Neuronal stem cell (in vitro differentiated cells): ENCODE measurements around the gene MTHFD1L.
"Not testable (repeated sequence)": the region's sequence is repeated elsewhere in the genome, so short reads cannot be mapped to it uniquely, and the experiment has no call there.

Source experiments
- DNase-seq: peaks from one replicate; pipeline ENCODE4 v3.0.0-alpha.2; 2013; ENCODE audit warnings: low spot score
- H2AFZ ChIP-seq: one replicate; pipeline ENCODE4 v1.6.1; 2013; ENCODE audit warnings: mild to moderate bottlenecking, low read length, inconsistent platforms
- H2AK5ac ChIP-seq: 2 replicates; pipeline ENCODE4 v1.6.1; 2013; ENCODE audit warnings: low read depth, mild to moderate bottlenecking, inconsistent platforms, low read length, moderate library complexity, mixed read lengths
- H2BK120ac ChIP-seq: 2 replicates; pipeline ENCODE4 v1.6.1; 2013; ENCODE audit warnings: low read depth, mild to moderate bottlenecking, inconsistent platforms, low read length, moderate library complexity, mixed read lengths
- H2BK12ac ChIP-seq: one replicate; pipeline ENCODE4 v1.6.1; 2013; ENCODE audit warnings: low read length, inconsistent platforms
- H2BK15ac ChIP-seq: 2 replicates; pipeline ENCODE4 v1.6.1; 2013; ENCODE audit warnings: mild to moderate bottlenecking, low read length, inconsistent platforms, mixed read lengths
- H2BK5ac ChIP-seq: one replicate; pipeline ENCODE4 v1.6.1; 2013; ENCODE audit warnings: inconsistent platforms, mild to moderate bottlenecking, low read length, moderate library complexity
- H3K14ac ChIP-seq: one replicate; pipeline ENCODE4 v1.6.1; 2013; ENCODE audit warnings: low read length, inconsistent platforms
- H3K18ac ChIP-seq: 2 replicates; pipeline ENCODE4 v1.6.1; 2013; ENCODE audit warnings: low read length, inconsistent platforms
- H3K23ac ChIP-seq: 2 replicates; pipeline ENCODE4 v1.6.1; 2013; ENCODE audit warnings: low read depth, mild to moderate bottlenecking, mixed read lengths, low read length, inconsistent platforms; ENCODE audit not compliant: poor library complexity
- H3K27ac ChIP-seq: replicated peaks from 3 replicates; pipeline ENCODE4 v1.5.1; 2013; ENCODE audit warnings: low read length, inconsistent platforms
- H3K27me3 ChIP-seq, 3 experiments: 2 replicates each; pipeline ENCODE4 v1.6.1; 2013; ENCODE audit warnings: low read length in 3 of 3, mild to moderate bottlenecking in 2 of 3, inconsistent platforms in 1 of 3, low read depth in 1 of 3, mixed read lengths in 1 of 3, moderate library complexity in 1 of 3; ENCODE audit not compliant: control insufficient read depth in 3 of 3, insufficient read depth in 3 of 3
- H3K36me3 ChIP-seq, 2 donors: replicated peaks in 1 of 2; 2 replicates each; pipeline ENCODE4 v1.6.1; 2013; ENCODE audit warnings: low read length in 2 of 2; ENCODE audit not compliant: control insufficient read depth in 2 of 2, insufficient read depth in 2 of 2
- H3K4ac ChIP-seq: 2 replicates; pipeline ENCODE4 v1.6.1; 2013; ENCODE audit warnings: inconsistent platforms, mild to moderate bottlenecking, low read length, moderate library complexity
- H3K4me1 ChIP-seq, 2 donors: 1 replicate in 1 of 2; 2 replicates in 1 of 2; pipeline ENCODE4 v1.6.1; 2013; ENCODE audit warnings: low read length in 2 of 2, low read depth in 1 of 2; ENCODE audit not compliant: control insufficient read depth in 2 of 2, insufficient read depth in 1 of 2
- H3K4me2 ChIP-seq: one replicate; pipeline ENCODE4 v1.6.1; 2013; ENCODE audit warnings: mild to moderate bottlenecking, low read length, inconsistent platforms; ENCODE audit not compliant: insufficient read depth, poor library complexity, severe bottlenecking
- H3K4me3 ChIP-seq, 2 donors: 2 replicates each; pipeline ENCODE4 v1.5.1; 2013; ENCODE audit warnings: low read length in 2 of 2, mild to moderate bottlenecking in 2 of 2, inconsistent platforms in 1 of 2, moderate library complexity in 1 of 2
- H3K79me1 ChIP-seq: one replicate; pipeline ENCODE4 v1.6.1; 2013; ENCODE audit warnings: low read depth, mild to moderate bottlenecking, inconsistent platforms, low read length, moderate library complexity
- H3K9ac ChIP-seq: one replicate; pipeline ENCODE4 v1.6.1; 2013; ENCODE audit warnings: mild to moderate bottlenecking, low read depth, low read length, inconsistent platforms; ENCODE audit not compliant: poor library complexity
- H3K9me3 ChIP-seq, 2 donors: replicated peaks in 1 of 2; 2 replicates each; pipeline versions ENCODE3 to v1.6.1; 2013; ENCODE audit warnings: low read length in 2 of 2, mild to moderate bottlenecking in 2 of 2, inconsistent platforms in 1 of 2, low read depth in 1 of 2, mixed read lengths in 1 of 2, moderate library complexity in 1 of 2; ENCODE audit not compliant: control insufficient read depth in 2 of 2, insufficient read depth in 1 of 2
- H4K8ac ChIP-seq: one replicate; pipeline ENCODE4 v1.6.1; 2013; ENCODE audit warnings: low read depth, mild to moderate bottlenecking, inconsistent platforms, low read length, moderate library complexity
- H4K91ac ChIP-seq: one replicate; pipeline ENCODE4 v1.6.1; 2013; ENCODE audit warnings: low read length, low read depth, mild to moderate bottlenecking, inconsistent platforms; ENCODE audit not compliant: poor library complexity
- WGBS, 2 donors: extraction: QIAGEN DNeasy Blood & Tissue Kit; methylation state at CpG; one replicate each; pipeline ENCODE4 v1.1.7; 2013; ENCODE audit warnings: missing lambda C conversion rate in 2 of 2, mixed read lengths in 1 of 2; ENCODE audit not compliant: insufficient read length in 2 of 2, insufficient replicate concordance in 1 of 2; ENCODE audit errors: extremely low coverage in 2 of 2; 5-methylcytosine and 5-hydroxymethylcytosine counted together

The MTHFD1L gene

DNA sequence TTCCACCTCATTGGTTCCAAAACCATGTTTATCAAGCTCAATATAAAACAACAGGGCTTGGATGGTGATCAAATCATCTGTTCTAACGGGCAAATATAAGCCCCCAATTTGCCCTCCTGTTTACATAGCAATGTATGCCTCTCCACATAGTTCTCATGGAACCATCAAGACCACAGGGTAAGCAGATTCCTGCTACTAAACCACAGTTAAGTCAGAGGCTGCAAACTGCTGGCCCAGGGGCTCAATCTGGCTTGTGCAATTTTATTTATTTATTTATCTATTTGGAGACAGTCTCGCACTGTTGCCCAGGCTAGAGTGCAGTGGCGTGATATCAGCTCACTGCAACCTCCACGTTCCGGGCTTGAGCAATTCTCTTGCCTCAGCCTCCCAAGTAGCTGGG lies 18.9 kb upstream of the MTHFD1L start:
- peaks cover 0 to 54% of the 10 kb centered on the region in 2 donors for H3K36me3 ChIP-seq
- H3K4me3 ChIP-seq = no peak overlapping the region
- H2BK120ac ChIP-seq = no peak overlapping the region
- no peak overlapping the region for H3K4ac ChIP-seq
- no peaks in the 10 kb centered on the region for H3K27me3 ChIP-seq
- DNase-seq = no peak
- H3K4me1 ChIP-seq = peaks cover 0 to 2% of the 10 kb centered on the region in 2 donors
- H3K9me3 ChIP-seq = no peaks in the 10 kb centered on the region
- WGBS, 2 donors = no CpG with 5 or more reads among the region's 5 CpGs
- H4K8ac ChIP-seq = no peak overlapping the region
- no peak overlapping the region for H3K9ac ChIP-seq
- H2BK15ac ChIP-seq = no peak overlapping the region
- no peaks in the 10 kb centered on the region for H3K79me1 ChIP-seq
- no peak overlapping the region for H2AK5ac ChIP-seq
- H3K23ac ChIP-seq = no peak overlapping the region
- H3K4me2 ChIP-seq = no peak overlapping the region
- H2BK12ac ChIP-seq = no peak overlapping the region
- no peak overlapping the region for H2BK5ac ChIP-seq
- no peak overlapping the region for H2AFZ ChIP-seq
- no peak overlapping the region for H3K14ac ChIP-seq
- no peak overlapping the region for H3K18ac ChIP-seq
- H4K91ac ChIP-seq = no peak overlapping the region
- H3K27ac ChIP-seq = no peak overlapping the region

DNA sequence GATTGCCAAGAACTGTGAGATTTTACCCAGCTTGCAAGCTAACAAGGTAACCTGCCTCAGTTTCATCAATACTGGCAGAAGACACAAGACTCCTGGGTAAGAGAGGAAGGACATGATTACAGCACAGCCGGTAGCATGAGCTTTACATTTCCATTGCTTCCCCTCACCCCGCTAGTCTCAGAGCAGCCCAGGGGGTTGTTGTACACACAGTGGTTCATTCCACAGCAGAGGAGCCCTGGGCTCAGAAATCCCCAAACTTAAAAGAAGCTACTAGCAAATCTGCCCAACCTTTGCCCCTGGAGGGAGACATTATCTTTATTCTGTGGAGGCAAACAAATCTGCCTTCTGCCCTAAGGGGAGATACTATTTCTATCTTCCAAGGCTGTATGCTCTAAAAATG lies 17.1 kb upstream of the MTHFD1L start:
- WGBS, 2 donors = no CpG with 5 or more reads among the region's 2 CpGs
- no peak overlapping the region for H3K14ac ChIP-seq
- no peaks in the 10 kb centered on the region for H3K9me3 ChIP-seq
- H3K4me3 ChIP-seq = no peak overlapping the region
- no peak overlapping the region for H2AFZ ChIP-seq
- no peaks in the 10 kb centered on the region for H3K27me3 ChIP-seq
- no peak overlapping the region for H3K18ac ChIP-seq
- H3K27ac ChIP-seq = no peak overlapping the region
- peaks cover 0 to 2% of the 10 kb centered on the region in 2 donors for H3K4me1 ChIP-seq
- no peak overlapping the region for H2BK5ac ChIP-seq
- no peak overlapping the region for H3K4me2 ChIP-seq
- no peak for DNase-seq
- H3K79me1 ChIP-seq = no peaks in the 10 kb centered on the region
- H2BK12ac ChIP-seq = no peak overlapping the region
- H2BK15ac ChIP-seq = no peak overlapping the region
- peaks cover 0 to 37% of the 10 kb centered on the region in 2 donors for H3K36me3 ChIP-seq
- H3K23ac ChIP-seq = no peak overlapping the region
- H2BK120ac ChIP-seq = no peak overlapping the region
- no peak overlapping the region for H4K91ac ChIP-seq
- H3K4ac ChIP-seq = no peak overlapping the region
- H4K8ac ChIP-seq = no peak overlapping the region
- no peak overlapping the region for H3K9ac ChIP-seq
- no peak overlapping the region for H2AK5ac ChIP-seq

DNA sequence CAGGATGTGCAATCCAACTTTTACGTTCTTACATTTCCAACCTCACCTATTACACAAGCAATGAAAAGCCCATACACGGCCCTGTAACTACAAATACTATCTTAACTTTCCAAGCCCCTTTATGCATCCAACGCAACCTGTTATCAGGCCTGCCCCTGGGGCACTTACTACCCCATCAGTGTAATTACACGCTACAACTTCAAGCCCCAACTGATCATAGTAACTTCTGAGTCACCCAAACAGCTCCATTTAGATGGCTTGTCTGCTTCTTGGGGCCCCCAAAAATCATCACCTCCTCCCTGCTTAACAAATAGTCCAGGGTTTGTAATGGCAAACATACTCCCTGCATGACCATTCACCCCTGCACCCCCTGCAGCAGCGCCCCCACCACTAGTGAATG lies 11.1 kb upstream of the MTHFD1L start:
- H2BK5ac ChIP-seq, H3K27me3 ChIP-seq, H2AFZ ChIP-seq, H3K23ac ChIP-seq, H3K79me1 ChIP-seq, H2AK5ac ChIP-seq, DNase-seq, H2BK12ac ChIP-seq, H4K91ac ChIP-seq, H3K14ac ChIP-seq, H3K4me1 ChIP-seq, H3K18ac ChIP-seq, H3K9ac ChIP-seq, H3K9me3 ChIP-seq, H3K4me3 ChIP-seq, H2BK120ac ChIP-seq, H2BK15ac ChIP-seq, H3K27ac ChIP-seq, H3K4ac ChIP-seq, H3K4me2 ChIP-seq: not testable (repeated sequence)
- no CpG with 5 or more reads among the region's 5 CpGs for WGBS, 2 donors
- Histone ChIP-seq H3K36me3 (peaks cover 0 to 11% of the 10 kb centered on the region in 2 donors), H4K8ac (peak overlapping the region; percentile 43)

DNA sequence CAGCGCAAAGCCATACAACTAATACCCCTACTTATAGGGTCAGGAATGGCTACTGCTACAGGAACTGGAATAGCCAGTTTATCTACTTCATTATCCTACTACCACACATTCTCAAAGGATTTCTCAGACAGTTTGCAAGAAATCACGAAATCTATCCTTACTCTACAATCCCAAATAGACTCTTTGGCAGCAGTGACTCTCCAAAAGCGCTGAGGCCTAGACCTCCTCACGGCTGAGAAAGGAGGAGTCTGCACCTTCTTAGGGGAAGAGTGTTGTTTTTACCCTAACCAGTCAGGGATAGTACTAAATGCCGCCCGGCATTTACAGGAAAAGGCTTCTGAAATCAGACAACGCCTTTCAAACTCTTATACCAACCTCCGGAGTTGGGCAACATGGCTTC lies 10.3 kb upstream of the MTHFD1L start:
- not testable (repeated sequence) for H3K79me1 ChIP-seq, H3K27me3 ChIP-seq, H3K4me1 ChIP-seq, H3K27ac ChIP-seq, H2AK5ac ChIP-seq, H2BK5ac ChIP-seq, H2BK15ac ChIP-seq, H3K4me3 ChIP-seq, H3K4me2 ChIP-seq, H3K9ac ChIP-seq, H2BK12ac ChIP-seq, H4K8ac ChIP-seq, H4K91ac ChIP-seq, H3K18ac ChIP-seq, H3K36me3 ChIP-seq, H2BK120ac ChIP-seq, DNase-seq, H3K9me3 ChIP-seq, H3K14ac ChIP-seq, H3K4ac ChIP-seq, H2AFZ ChIP-seq, H3K23ac ChIP-seq
- WGBS, 2 donors = no CpG with 5 or more reads among the region's 8 CpGs
